A673 (cell line): ENCODE data around the gene IL12RB1. TPM values are rescaled to one million over a fixed set of nuclear protein-coding genes. Genes with fewer than 3 reads are reported as not detected.

Experiments used
- BruUV-seq: library from RNA; stranded (reverse); fragments of 400-500 nt; replicated peaks from 2 replicates; lab custom pipeline; 2021; lab: Mats Ljungman, UMichigan
- CTCF ChIA-PET: fragments of 300-600 bp; sonication (Branson Sonifier 250); formaldehyde crosslinking; loops from one replicate; lab custom pipeline; 2022; ENCODE audit warnings: antibody characterized with exemption; lab: Charles Lee
- POLR2A ChIA-PET: fragments of 300-600 bp; sonication (Branson Sonifier 250); formaldehyde crosslinking; loops from one replicate; lab custom pipeline; 2022; ENCODE audit warnings: antibody characterized with exemption; ENCODE audit not compliant: low non-redundant PET; lab: Charles Lee
- DNase-seq: peaks from one replicate; pipeline ENCODE4 v3.0.0-alpha.2; 2015; ENCODE audit warnings: low spot score
- H3K27ac ChIP-seq: fragments of 200-600 bp; sonication (generic); 2 replicates; pipeline ENCODE4 v1.5.1; 2016; ENCODE audit warnings: mixed run types, low read depth, mild to moderate bottlenecking, mixed read lengths, antibody characterized with exemption, low read length; ENCODE audit not compliant: poor library complexity, severe bottlenecking
- H3K27me3 ChIP-seq: fragments of 200-600 bp; sonication (generic); replicated peaks from 2 replicates; pipeline ENCODE4 v1.6.1; 2017; ENCODE audit warnings: mixed run types, low read depth, mild to moderate bottlenecking, mixed read lengths, antibody characterized with exemption, low read length; ENCODE audit not compliant: insufficient read depth, poor library complexity
- H3K36me3 ChIP-seq: fragments of 200-600 bp; sonication (generic); 2 replicates; pipeline ENCODE4 v1.6.1; 2016; ENCODE audit warnings: mixed run types, mild to moderate bottlenecking, mixed read lengths, antibody characterized with exemption, low read length; ENCODE audit not compliant: insufficient read depth, poor library complexity, severe bottlenecking
- H3K4me1 ChIP-seq: fragments of 200-600 bp; sonication (generic); 2 replicates; pipeline ENCODE4 v1.6.1; 2017; ENCODE audit warnings: mixed run types, mild to moderate bottlenecking, mixed read lengths, antibody characterized with exemption, low read length; ENCODE audit not compliant: insufficient read depth, poor library complexity, severe bottlenecking
- H3K4me3 ChIP-seq: fragments of 200-600 bp; sonication (generic); 2 replicates; pipeline ENCODE4 v1.5.1; 2016; ENCODE audit warnings: low read depth, mixed run types, mild to moderate bottlenecking, mixed read lengths, low read length; ENCODE audit not compliant: poor library complexity, severe bottlenecking
- H3K9me3 ChIP-seq: fragments of 200-600 bp; sonication (generic); 2 replicates; pipeline ENCODE4 v1.6.1; 2016; ENCODE audit warnings: mixed run types, low read depth, mild to moderate bottlenecking, mixed read lengths, antibody characterized with exemption, low read length; ENCODE audit not compliant: poor library complexity, severe bottlenecking
- EZH2 ChIP-seq: fragments of 200-600 bp; sonication (generic); IDR thresholded peaks from 2 replicates; pipeline ENCODE4 v1.6.1; 2017; ENCODE audit warnings: borderline replicate concordance, low read depth, mild to moderate bottlenecking, mixed read lengths, antibody characterized with exemption, low read length; ENCODE audit not compliant: poor library complexity, severe bottlenecking
- intact Hi-C: fragments of 100-400 bp; cut with micrococcal nuclease; formaldehyde crosslinking; loops from one replicate; pipeline ENCODE4 v1.10.0; 2022; ENCODE audit not compliant: unreplicated experiment
- total RNA-seq: library from RNA; stranded (reverse); gene quantifications from 2 replicates; pipeline ENCODE4 v1.2.3, GENCODE V29; 2021
- TF ChIP-seq, protein P1 (sequence below): fragments of 300-800, 200-600 bp; sonication (generic); conservative IDR thresholded peaks from 2 replicates; pipeline ENCODE4 v1.5.1; 2017; ENCODE audit warnings: low read depth, mild to moderate bottlenecking, antibody characterized with exemption, low read length, moderate library complexity, mixed read lengths

IL12RB1 gene
- total RNA-seq, 1 experiment from 2014 or later, result not detected

DNA sequence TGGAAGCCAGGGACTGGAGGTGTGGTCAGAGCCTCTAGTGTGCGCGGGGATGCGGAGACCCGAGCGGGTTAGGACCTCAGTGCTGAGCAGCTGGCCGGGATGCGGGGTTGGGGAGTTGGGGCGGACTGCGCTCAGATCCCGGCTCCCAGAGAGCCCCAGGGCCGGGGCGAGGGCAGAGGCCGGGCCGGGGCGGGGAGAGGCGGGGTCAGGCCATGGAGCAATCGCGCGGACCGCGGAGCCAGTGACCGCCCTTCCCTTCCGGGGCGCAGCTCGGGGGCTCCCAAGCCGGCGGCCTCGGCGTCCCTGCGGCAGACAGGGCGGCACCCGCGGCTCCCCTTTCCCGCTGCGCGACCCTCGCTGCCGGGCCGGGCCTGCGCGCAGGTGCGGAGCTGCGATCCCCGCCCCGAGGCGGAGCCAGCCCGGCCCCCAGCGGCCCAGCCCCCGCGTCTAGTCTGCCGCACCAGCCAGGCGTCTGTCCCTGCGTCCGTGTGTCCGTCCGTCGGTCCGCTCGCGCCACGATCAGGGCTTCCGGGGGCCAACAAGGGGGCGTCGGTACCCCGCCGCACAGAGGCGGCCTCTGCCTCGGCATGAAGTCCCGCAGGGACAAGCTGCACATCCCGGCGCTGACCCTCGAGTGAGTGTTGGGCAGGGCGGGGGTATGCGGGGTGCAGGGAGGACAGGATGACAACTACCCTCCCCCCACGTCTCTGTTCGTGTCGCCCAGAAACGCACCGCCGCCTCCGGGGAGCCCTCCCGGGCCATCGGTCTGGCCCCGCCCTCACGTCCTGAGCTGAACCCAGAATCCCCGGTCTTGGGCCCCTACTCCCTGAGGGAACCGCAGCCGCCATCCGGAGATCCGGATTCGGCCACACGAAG is 23.2 kb upstream of the IL12RB1 start:
- TF ChIP-seq, protein P1, sequence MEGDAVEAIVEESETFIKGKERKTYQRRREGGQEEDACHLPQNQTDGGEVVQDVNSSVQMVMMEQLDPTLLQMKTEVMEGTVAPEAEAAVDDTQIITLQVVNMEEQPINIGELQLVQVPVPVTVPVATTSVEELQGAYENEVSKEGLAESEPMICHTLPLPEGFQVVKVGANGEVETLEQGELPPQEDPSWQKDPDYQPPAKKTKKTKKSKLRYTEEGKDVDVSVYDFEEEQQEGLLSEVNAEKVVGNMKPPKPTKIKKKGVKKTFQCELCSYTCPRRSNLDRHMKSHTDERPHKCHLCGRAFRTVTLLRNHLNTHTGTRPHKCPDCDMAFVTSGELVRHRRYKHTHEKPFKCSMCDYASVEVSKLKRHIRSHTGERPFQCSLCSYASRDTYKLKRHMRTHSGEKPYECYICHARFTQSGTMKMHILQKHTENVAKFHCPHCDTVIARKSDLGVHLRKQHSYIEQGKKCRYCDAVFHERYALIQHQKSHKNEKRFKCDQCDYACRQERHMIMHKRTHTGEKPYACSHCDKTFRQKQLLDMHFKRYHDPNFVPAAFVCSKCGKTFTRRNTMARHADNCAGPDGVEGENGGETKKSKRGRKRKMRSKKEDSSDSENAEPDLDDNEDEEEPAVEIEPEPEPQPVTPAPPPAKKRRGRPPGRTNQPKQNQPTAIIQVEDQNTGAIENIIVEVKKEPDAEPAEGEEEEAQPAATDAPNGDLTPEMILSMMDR, result no peak
- no peak for TF ChIP-seq EZH2
- BruUV-seq, result no TSS peak
- H3K9me3 ChIP-seq, result no peaks in the 10 kb centered on the region
- H3K4me3 ChIP-seq, result peak overlapping the region; percentile 61
- no peaks in the 10 kb centered on the region for H3K27me3 ChIP-seq
- intact Hi-C loops, result loop anchor here (5.0 kb wide), 2 partner anchors 42 to 57 kb away; partner anchors contain the start of gene PIK3R2
- peaks cover 6% of the 10 kb centered on the region for H3K4me1 ChIP-seq
- no peak for DNase-seq
- CTCF ChIA-PET, result interaction anchor here (0.6 kb wide), 1 partner anchor 160 kb away, joined by 9 read pairs; no protein-coding TSS in a partner anchor
- POLR2A ChIA-PET, result no interaction called here
- H3K27ac ChIP-seq, result no peak overlapping the region
- H3K36me3 ChIP-seq, result no peaks in the 10 kb centered on the region

DNA sequence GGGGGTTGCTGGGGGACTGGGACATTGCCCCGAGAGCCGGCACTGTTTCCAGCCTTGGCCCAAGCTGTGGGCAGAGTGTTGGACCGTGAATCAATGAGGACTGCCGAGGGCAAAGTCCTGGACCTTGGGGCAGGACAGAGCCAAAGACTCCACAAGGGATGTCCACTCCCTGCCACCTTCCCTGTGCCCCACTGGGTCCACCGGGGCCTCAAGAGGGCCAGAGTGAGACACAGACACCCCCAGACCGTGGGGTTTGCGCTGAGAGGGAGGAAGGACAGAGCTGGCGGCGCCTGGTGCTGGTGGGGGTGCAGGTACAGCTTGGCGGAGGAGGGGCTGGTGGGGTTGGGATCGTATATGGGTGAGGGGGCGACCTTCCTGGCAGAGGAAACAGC is 22.6 kb upstream of the IL12RB1 start:
- H3K4me3 ChIP-seq, result peak overlapping the region; percentile 61
- no peaks in the 10 kb centered on the region for H3K9me3 ChIP-seq
- ChIA-PET POLR2A (no interaction called here), CTCF (interaction anchor here (0.6 kb wide), 1 partner anchor 161 kb away, joined by 9 read pairs; no protein-coding TSS in a partner anchor)
- BruUV-seq, result no TSS peak
- intact Hi-C loops, result no loop called here
- H3K4me1 ChIP-seq, result peaks cover 6% of the 10 kb centered on the region
- H3K27me3 ChIP-seq, result no peaks in the 10 kb centered on the region
- H3K36me3 ChIP-seq, result no peaks in the 10 kb centered on the region
- no peak overlapping the region for H3K27ac ChIP-seq
- no peak for DNase-seq
- TF ChIP-seq EZH2, result no peak
- TF ChIP-seq, protein P1, result no peak

DNA sequence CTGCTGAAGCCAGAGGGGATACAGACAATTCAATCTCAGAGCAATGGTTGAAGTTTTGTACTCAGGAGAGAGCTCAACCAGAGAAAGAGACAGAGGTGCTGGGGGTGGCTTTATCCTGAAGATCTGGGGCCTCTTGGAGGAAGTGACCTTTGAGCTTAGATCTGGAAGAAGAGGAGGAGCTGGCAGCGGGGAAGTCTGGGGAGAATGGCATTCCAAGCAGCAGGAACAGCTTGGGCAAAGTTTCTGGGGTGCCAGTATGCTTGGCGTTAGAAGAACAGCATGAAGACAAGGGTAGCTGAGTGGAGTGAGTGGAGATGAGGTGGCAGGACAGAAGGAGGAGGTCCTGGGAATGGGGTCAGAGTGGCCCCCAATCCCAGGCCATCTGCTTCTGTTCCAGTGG is 22.2 kb upstream of the IL12RB1 start:
- no peaks in the 10 kb centered on the region for H3K36me3 ChIP-seq
- no peak overlapping the region for H3K4me3 ChIP-seq
- POLR2A ChIA-PET, result no interaction called here
- TF ChIP-seq, protein P1, result no peak
- no peak for TF ChIP-seq EZH2
- H3K27me3 ChIP-seq, result no peaks in the 10 kb centered on the region
- H3K9me3 ChIP-seq, result no peaks in the 10 kb centered on the region
- no peak overlapping the region for H3K27ac ChIP-seq
- H3K4me1 ChIP-seq, result peaks cover 10% of the 10 kb centered on the region
- DNase-seq, result no peak
- intact Hi-C loops, result no loop called here
- BruUV-seq, result no TSS peak
- CTCF ChIA-PET, result no interaction called here
